KOPT-K1 (cell line): ENCODE results near the gene ATN1.
A peak's percentile ranks its signal among the peaks of the same experiment; 100 is the strongest.
"Not testable (repeated sequence)": the region's sequence is repeated elsewhere in the genome, so short reads cannot be mapped to it uniquely, and the experiment has no call there.

ENCODE experiments used
- H3K27ac ChIP-seq: fragments of 200-600 bp; sonication (generic); 2 replicates; pipeline ENCODE4 v1.5.1; 2016; ENCODE audit warnings: antibody characterized with exemption, mild to moderate bottlenecking, low read depth, low read length; ENCODE audit not compliant: poor library complexity, severe bottlenecking
- H3K36me3 ChIP-seq: fragments of 200-600 bp; sonication (generic); 2 replicates; pipeline ENCODE4 v1.5.1; 2017; ENCODE audit warnings: antibody characterized with exemption, mild to moderate bottlenecking, low read length, moderate library complexity; ENCODE audit not compliant: insufficient read depth
- H3K9me3 ChIP-seq: fragments of 200-600 bp; sonication (generic); 2 replicates; pipeline ENCODE4 v1.5.1; 2017; ENCODE audit warnings: antibody characterized with exemption, low read length, mild to moderate bottlenecking; ENCODE audit not compliant: insufficient read depth, poor library complexity, severe bottlenecking

ATN1 gene

GRCh38 chr12:6927379-6928021 is at the start of gene ATN1:
ATN1 (plus strand) TSS chr12:6927959; CDS start chr12:6934002, 6,043 bp downstream.
- H3K36me3 ChIP-seq: peaks cover 15% of the 10 kb centered on the region
- peak within 1 kb of the TSS; percentile 78 for H3K27ac ChIP-seq
- H3K9me3 ChIP-seq: no peaks in the 10 kb centered on the region

GRCh38 chr12:6879824-6880223 is 47.9 kb upstream of the ATN1 start:
- peaks cover 34% of the 10 kb centered on the region; the same call in 1 of the 2 replicates for H3K36me3 ChIP-seq
- H3K27ac ChIP-seq, H3K9me3 ChIP-seq: not testable (repeated sequence)

GRCh38 chr12:6883252-6883651 is 44.5 kb upstream of the ATN1 start:
- Histone ChIP-seq H3K9me3 (no peaks in the 10 kb centered on the region), H3K36me3 (peaks cover 18% of the 10 kb centered on the region; the same call in 1 of the 2 replicates), H3K27ac (no peak overlapping the region)

GRCh38 chr12:6883683-6884082 is 44.1 kb upstream of the ATN1 start:
- Histone ChIP-seq H3K36me3 (peaks cover 18% of the 10 kb centered on the region; the same call in 1 of the 2 replicates), H3K9me3 (no peaks in the 10 kb centered on the region), H3K27ac (no peak overlapping the region)

- Histone ChIP-seq H3K27ac (no peak overlapping the region), H3K9me3 (no peaks in the 10 kb centered on the region), H3K36me3 (peaks cover 18% of the 10 kb centered on the region; the same call in 1 of the 2 replicates)
Observed at GRCh38 chr12:6884539-6884938, 43.2 kb upstream of the ATN1 start.

GRCh38 chr12:6886206-6886999 is 41.4 kb upstream of the ATN1 start:
- H3K27ac ChIP-seq, H3K9me3 ChIP-seq: not testable (repeated sequence)
- H3K36me3 ChIP-seq: peaks cover 18% of the 10 kb centered on the region; the same call in 1 of the 2 replicates

- peaks cover 18% of the 10 kb centered on the region; the same call in 1 of the 2 replicates for H3K36me3 ChIP-seq
- H3K27ac ChIP-seq: no peak overlapping the region
Observed at GRCh38 chr12:6887460-6887859, 40.3 kb upstream of the ATN1 start.

GRCh38 chr12:6888360-6888759 is 39.4 kb upstream of the ATN1 start:
- peaks cover 18% of the 10 kb centered on the region; the same call in 1 of the 2 replicates for H3K36me3 ChIP-seq
- no peaks in the 10 kb centered on the region for H3K9me3 ChIP-seq
- no peak overlapping the region for H3K27ac ChIP-seq

More at GRCh38 chr12:6887460-6887859, 40.3 kb upstream of the ATN1 start:
- no peaks in the 10 kb centered on the region for H3K9me3 ChIP-seq

- H3K36me3 ChIP-seq: peaks cover 14% of the 10 kb centered on the region; the same call in 1 of the 2 replicates
- not testable (repeated sequence) for H3K27ac ChIP-seq, H3K9me3 ChIP-seq
Observed at GRCh38 chr12:6888794-6889193, 39.0 kb upstream of the ATN1 start.

- H3K27ac ChIP-seq: peak overlapping the region; percentile 94
- H3K36me3 ChIP-seq, H3K9me3 ChIP-seq: not testable (repeated sequence)
Observed at GRCh38 chr12:6889775-6890573, 37.8 kb upstream of the ATN1 start.

- Histone ChIP-seq H3K36me3 (no peaks in the 10 kb centered on the region), H3K27ac (peak overlapping the region; percentile 94), H3K9me3 (no peaks in the 10 kb centered on the region)
Observed at GRCh38 chr12:6890789-6891645, 36.7 kb upstream of the ATN1 start.

- H3K27ac ChIP-seq: peak overlapping the region; percentile 94
- no peaks in the 10 kb centered on the region for H3K36me3 ChIP-seq
- no peaks in the 10 kb centered on the region for H3K9me3 ChIP-seq
Observed at GRCh38 chr12:6891646-6892001, 36.1 kb upstream of the ATN1 start.

GRCh38 chr12:6892683-6893082 is 35.1 kb upstream of the ATN1 start:
- not testable (repeated sequence) for H3K9me3 ChIP-seq, H3K27ac ChIP-seq, H3K36me3 ChIP-seq

- Histone ChIP-seq H3K36me3 (no peaks in the 10 kb centered on the region), H3K27ac (no peak overlapping the region), H3K9me3 (no peaks in the 10 kb centered on the region)
Observed at GRCh38 chr12:6894321-6894720, 33.4 kb upstream of the ATN1 start.
